ENCODE measurements around the gene ZFP92.
"Not testable (repeated sequence)": the region's sequence is repeated elsewhere in the genome, so short reads cannot be mapped to it uniquely, and the experiment has no call there.

Gene ZFP92

GRCh38 chrX:153387987-153388721 lies 23.1 kb upstream of the ZFP92 start:
- no peak for DNase-seq

DNA sequence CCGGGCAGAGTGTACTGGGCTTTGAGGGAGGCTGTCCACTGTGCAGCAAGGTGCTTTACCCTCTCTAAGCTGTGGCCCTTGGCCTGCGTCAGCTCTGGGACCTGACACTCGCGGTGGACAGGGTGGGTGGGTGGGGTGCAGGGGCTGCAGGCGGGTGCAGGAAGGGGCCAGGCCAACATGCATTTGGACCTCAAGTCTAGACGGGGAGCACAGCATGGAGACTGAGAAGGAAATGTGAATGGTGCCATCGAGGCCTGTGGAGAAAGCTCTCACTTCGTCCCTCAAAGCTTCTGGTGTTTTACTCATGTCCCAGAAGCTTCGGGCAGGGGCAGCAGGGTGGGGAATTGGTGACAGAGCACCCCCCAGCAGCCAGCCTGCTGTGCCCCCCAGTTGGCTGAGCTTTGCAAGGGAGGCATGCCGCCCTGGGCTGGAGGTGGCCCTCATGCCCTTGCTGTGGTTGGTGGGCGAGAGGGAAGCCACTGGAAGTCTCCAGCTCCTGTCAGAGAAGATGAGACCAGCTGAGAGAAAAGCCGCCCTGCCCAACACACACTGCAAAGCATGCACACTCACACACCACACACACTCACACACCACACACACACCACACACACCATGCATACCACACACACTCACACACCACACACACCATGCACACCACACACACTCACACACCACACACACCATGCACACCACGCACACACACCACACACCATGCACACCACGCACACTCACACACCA lies 22.4 kb upstream of the ZFP92 start:
- no peak for DNase-seq

DNA sequence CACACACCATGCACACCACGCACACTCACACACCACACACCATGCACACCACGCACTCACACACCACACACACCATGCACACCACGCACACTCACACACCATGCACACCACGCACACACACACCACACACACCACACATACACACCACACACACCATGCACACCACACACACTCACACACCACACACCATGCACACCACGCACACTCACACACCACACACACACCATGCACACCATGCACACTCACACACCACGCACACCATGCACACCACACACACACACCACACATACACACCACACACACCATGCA lies 21.9 kb upstream of the ZFP92 start:
- DNase-seq = not testable (repeated sequence)

DNA sequence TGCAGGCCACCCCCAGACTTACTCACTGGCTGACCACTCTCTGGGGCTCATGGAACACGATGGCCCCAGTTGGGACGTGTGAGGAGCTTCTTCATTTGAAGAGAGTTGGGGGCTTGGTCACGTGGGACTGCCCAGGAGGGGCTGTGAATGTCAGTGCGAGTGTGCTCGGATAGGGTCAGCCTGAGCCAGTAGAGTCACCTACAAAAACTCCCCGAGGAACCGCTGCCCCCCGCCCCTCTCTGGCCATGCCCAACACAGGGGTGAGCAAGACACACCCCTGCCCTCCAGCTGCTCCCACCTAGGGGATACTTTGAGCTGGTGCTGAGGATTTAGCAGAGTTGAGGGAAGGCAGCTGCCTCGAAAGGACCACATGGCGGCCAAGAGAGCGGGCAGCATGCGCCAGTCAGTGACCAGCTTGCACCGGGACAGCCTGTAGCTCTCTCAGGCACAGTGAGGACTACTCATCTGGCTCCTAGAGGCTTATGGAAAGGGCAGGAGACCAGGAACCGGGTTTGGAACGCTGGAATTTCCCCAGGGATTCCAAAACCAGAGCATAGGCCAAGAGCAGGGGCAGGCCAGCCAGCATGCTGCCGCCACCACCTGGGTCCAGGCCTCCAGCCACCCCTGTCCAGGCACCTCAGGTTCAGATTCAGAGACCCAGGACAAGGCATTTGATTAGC lies 18.5 kb upstream of the ZFP92 start:
- DNase-seq = no peak

DNA sequence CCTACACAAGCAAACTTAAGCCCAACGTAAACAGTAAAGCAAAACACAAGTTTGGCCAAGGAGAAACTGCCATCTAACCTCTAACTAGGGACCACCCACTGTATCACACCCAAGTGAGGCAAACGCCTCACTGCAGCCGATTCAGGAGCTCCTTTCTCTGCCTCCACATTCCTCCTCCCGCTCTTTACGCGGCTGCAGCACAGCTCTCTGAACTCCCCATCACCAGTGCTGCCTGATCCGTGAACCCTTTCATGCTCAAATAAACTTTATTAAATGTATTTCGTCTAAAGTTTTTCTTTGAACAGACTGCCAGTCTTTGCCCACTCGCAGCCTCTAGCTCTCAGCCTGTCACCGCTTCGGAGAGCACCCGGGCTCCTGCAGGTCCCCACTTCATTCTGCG lies 16.7 kb upstream of the ZFP92 start:
- DNase-seq = no peak

- DNase-seq = no peak
Observed at GRCh38 chrX:153395613-153396319, 15.5 kb upstream of the ZFP92 start.

GRCh38 chrX:153396320-153397195 lies 14.7 kb upstream of the ZFP92 start:
- no peak for DNase-seq

GRCh38 chrX:153397256-153397960 lies 13.9 kb upstream of the ZFP92 start:
- DNase-seq = no peak

DNA sequence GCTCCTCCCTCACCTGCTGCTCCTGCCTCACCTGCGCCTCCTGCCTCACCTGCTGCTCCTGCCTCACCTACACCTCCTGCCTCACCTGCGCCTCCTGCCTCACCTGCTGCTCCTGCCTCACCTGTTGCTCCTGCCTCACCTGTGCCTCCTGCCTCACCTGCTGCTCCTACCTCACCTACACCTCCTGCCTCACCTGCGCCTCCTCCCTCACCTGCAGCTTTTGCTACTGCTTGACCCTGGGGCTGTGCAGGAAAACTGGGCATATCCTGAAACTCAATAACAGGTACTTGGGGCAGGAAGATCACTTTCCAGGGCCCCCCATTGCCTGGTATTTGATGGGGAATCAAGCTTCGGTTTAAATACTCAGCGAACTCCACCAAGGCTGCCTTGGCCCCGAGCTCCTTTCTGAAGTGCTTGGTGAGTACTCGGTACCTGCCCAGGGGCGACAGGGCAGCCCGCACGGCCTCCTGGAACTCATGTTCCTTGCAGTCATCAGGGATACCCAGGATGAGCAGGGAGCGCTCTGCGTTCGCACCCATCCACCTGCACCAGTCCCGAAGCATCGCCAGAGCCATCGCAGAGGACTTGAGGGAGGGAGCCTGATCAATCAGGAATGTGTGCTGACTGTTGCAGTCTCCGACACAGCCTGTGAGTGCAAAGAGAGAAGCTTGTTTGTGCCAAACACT lies 12.9 kb upstream of the ZFP92 start:
- DNase-seq = no peak

- peak; percentile 43 for DNase-seq
Observed at GRCh38 chrX:153400146-153401132, 10.8 kb upstream of the ZFP92 start.

DNA sequence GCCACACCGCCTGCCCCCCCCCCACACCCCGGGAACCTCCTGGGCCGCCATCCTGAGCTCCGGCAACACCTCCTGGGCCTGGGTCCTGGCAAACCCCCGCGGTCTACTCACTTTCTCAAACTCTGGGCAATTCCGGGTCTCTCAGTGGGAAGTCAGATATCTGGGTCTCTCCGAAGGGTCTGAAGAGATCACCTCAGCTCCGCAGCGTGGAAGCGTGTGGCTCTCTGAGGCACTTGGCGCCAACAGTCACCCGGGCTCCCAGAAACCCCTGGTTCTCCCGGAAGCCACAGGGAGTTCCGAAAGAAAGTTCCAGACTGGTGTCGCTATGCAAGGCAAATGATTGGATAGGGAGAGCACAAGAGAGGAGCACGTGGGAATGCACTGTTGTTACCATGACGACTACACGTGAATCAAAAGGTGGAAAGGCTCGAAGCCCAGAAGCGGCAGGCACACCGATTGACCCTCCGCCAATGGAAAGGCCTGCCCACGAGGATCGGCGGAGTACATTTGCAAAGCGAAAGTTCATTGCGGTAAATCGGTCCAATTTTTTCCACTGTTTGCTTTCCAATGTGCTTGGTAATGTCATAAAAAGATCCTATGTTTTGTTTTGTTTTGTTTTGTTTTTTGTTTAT lies 10.0 kb upstream of the ZFP92 start, which contains the start of gene PNMA6E:
TSS of gene PNMA6E (minus strand) at position 218 of the 632 bp plus-strand sequence. CDS start 2,501 bp downstream, outside the sequence.
- DNase-seq = no peak

- not testable (repeated sequence) for DNase-seq
Observed at GRCh38 chrX:153404333-153404732, 6.9 kb upstream of the ZFP92 start.

DNA sequence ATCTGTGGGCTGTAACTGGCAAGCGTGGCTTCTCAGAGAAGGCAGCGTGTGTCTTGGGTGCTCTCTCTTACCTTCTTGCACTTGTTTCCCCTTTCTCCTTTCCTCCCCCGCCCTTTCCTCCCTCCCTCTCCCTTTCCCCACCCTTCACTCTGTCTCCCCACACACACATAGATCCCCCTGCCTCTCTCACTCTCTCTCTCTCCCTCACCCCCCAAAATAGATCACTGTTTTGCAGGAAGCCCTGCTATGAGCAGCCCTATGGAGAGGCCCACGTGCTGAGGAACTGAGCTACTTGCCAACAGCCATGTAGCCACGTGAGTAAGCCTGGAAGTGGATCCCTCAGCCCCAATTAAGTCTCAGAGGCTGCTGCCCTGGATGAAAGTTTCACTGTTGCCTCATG lies 5.8 kb upstream of the ZFP92 start:
- DNase-seq = no peak

DNA sequence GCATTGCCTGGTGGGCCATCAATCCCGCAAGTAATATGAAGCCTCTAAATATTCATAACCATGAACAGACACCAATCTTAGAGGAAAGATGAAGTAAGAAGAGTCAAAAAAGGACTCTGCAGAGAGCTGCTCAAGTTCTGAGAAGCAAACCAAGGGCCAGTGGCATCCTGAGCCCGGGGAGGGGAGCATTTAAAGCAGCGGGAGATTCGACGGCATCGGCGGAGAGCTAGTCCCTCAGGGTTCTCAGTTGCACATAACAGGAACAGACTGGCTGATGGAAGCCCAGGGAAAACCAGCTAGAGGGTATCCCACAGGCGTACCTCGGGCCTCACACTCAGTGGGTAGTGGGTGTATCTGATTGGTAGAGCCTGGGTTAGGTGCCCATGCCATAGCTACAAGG lies 5.3 kb upstream of the ZFP92 start:
- DNase-seq = no peak

DNA sequence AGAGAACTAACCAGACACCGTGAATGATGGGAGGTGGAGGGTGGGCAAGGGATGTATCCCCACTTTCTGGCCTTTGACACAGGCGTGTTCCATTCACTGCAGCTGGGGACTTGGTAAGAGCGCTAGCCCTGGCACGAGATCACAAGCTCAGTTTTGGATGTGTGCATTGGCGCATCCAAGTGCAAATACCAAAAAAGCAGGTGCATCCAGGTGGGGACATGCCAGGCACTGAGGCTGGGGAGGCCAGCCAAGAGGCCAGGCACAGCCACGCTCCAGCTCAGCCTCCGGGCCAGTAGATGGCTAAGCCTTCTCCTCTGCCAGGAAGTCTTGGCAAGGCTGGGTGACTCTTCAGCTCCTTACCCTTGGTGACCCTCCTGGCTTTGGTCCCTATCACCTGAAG lies 4.4 kb upstream of the ZFP92 start:
- no peak for DNase-seq

GRCh38 chrX:153407736-153408135 lies 3.5 kb upstream of the ZFP92 start:
- DNase-seq = no peak

DNA sequence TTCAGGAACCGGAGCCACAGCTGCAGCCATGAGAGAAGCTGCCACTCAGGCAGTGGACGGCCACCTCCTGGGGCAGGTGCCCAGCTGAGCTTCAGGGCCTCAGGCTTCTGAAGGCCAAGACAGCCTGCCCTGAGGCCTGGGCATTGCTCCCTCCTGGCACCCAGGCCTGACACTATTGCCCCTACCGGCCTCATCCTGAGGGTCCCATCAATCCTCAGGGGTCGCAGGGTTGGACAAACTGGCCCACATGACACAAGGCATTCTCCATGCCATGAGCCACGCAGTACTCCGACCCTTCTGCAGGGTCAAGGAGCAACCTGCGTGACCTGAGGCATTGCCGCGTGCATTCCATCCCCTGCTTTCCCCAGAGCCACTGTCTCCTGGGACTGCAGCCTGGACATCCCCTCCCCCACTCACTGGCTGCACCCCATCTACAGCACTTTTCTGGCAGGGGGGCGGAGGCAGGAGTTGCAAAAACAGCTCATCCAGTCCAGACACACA lies 3.0 kb upstream of the ZFP92 start:
- no peak for DNase-seq

- no peak for DNase-seq
Observed at GRCh38 chrX:153408871-153409351, 2.4 kb upstream of the ZFP92 start.
